WTC11 (cell line): ENCODE data around the gene PRR30. TPM values are rescaled to one million over a fixed set of nuclear protein-coding genes. Genes with fewer than 3 reads are reported as not detected.

ENCODE experiments used
- ATAC-seq: fragments of 200-7000 bp; cut with Tn5 transposase; 2 replicates; pipeline ENCODE4 v1.10.0; 2021; ENCODE audit warnings: mild to moderate bottlenecking, moderate library complexity
- CTCF ChIA-PET: fragments of 300-600 bp; sonication (Branson Sonifier 250); formaldehyde crosslinking; loops from one replicate; lab custom pipeline; 2021; ENCODE audit warnings: antibody characterized with exemption; lab: Charles Lee
- POLR2A ChIA-PET: fragments of 350-600 bp; sonication (Branson Sonifier 250); formaldehyde crosslinking; loops from one replicate; lab custom pipeline; 2021; ENCODE audit warnings: antibody characterized with exemption; lab: Charles Lee
- DNase-seq: peaks from one replicate; pipeline ENCODE4 v3.0.0; 2021; ENCODE audit warnings: low spot score
- H3K27ac Mint-ChIP-seq: 2 replicates; pipeline ENCODE4 v1.8.0; 2021; ENCODE audit warnings: mixed read lengths
- H3K27me3 Mint-ChIP-seq: 2 replicates; pipeline ENCODE4 v1.8.0; 2021; ENCODE audit warnings: low read depth, mild to moderate bottlenecking, moderate library complexity, mixed read lengths
- H3K36me3 Mint-ChIP-seq: 2 replicates; pipeline ENCODE4 v1.8.0; 2021; ENCODE audit warnings: mixed read lengths
- H3K4me1 Mint-ChIP-seq: 2 replicates; pipeline ENCODE4 v1.8.0; 2022; ENCODE audit warnings: mixed read lengths
- H3K4me3 Mint-ChIP-seq: 2 replicates; pipeline ENCODE4 v1.8.0; 2021; ENCODE audit warnings: mild to moderate bottlenecking, moderate library complexity, mixed read lengths
- H3K9me3 Mint-ChIP-seq: 2 replicates; pipeline ENCODE4 v1.8.0; 2021; ENCODE audit warnings: mixed read lengths
- AFF4 ChIP-seq: sonication (generic); formaldehyde crosslinking; IDR thresholded peaks from 2 replicates; pipeline ENCODE4 v1.8.1; 2023; ENCODE audit warnings: mild to moderate bottlenecking, missing genetic modification reagents, borderline replicate concordance
- ATF1 ChIP-seq: sonication (generic); formaldehyde crosslinking; IDR thresholded peaks from 2 replicates; pipeline ENCODE4 v1.8.1; 2023; ENCODE audit warnings: mild to moderate bottlenecking, moderate library complexity, missing genetic modification reagents
- CREM ChIP-seq: sonication (generic); formaldehyde crosslinking; IDR thresholded peaks from 2 replicates; pipeline ENCODE4 v1.8.1; 2022; ENCODE audit warnings: mild to moderate bottlenecking, missing genetic modification reagents, moderate library complexity
- ELF4 ChIP-seq: sonication (generic); formaldehyde crosslinking; IDR thresholded peaks from 2 replicates; pipeline ENCODE4 v1.8.1; 2022; ENCODE audit warnings: low read depth, mild to moderate bottlenecking, moderate library complexity, missing genetic modification reagents
- ETV6 ChIP-seq: sonication (generic); formaldehyde crosslinking; IDR thresholded peaks from 2 replicates; pipeline ENCODE4 v1.8.1; 2022; ENCODE audit warnings: mild to moderate bottlenecking, missing genetic modification reagents
- JUN ChIP-seq: sonication (generic); formaldehyde crosslinking; IDR thresholded peaks from 2 replicates; pipeline ENCODE4 v1.8.0; 2023; ENCODE audit warnings: mild to moderate bottlenecking, missing genetic modification reagents
- MLX ChIP-seq: sonication (generic); formaldehyde crosslinking; IDR thresholded peaks from 2 replicates; pipeline ENCODE4 v1.8.1; 2023; ENCODE audit warnings: mild to moderate bottlenecking, missing genetic modification reagents, moderate library complexity
- MYBL2 ChIP-seq: sonication (generic); formaldehyde crosslinking; IDR thresholded peaks from 2 replicates; pipeline ENCODE4 v1.8.1; 2023; ENCODE audit warnings: mild to moderate bottlenecking, moderate library complexity, missing genetic modification reagents
- NR1H2 ChIP-seq: sonication (generic); formaldehyde crosslinking; IDR thresholded peaks from 2 replicates; pipeline ENCODE4 v1.9.0; 2021; ENCODE audit warnings: mild to moderate bottlenecking, moderate library complexity, missing genetic modification reagents
- NR3C1 ChIP-seq: sonication (generic); formaldehyde crosslinking; conservative IDR thresholded peaks from 2 replicates; pipeline ENCODE4 v1.8.1; 2023; ENCODE audit warnings: low read depth, mild to moderate bottlenecking, missing genetic modification reagents
- SMAD3 ChIP-seq: sonication (generic); formaldehyde crosslinking; IDR thresholded peaks from 2 replicates; pipeline ENCODE4 v1.8.0; 2022; ENCODE audit warnings: missing genetic modification reagents, mild to moderate bottlenecking, borderline replicate concordance
- STAT6 ChIP-seq: sonication (generic); formaldehyde crosslinking; conservative IDR thresholded peaks from 2 replicates; pipeline ENCODE4 v1.8.1; 2023; ENCODE audit warnings: mild to moderate bottlenecking, low read depth, missing genetic modification reagents, moderate library complexity
- USF2 ChIP-seq: sonication (generic); formaldehyde crosslinking; IDR thresholded peaks from 2 replicates; pipeline ENCODE4 v1.8.1; 2023; ENCODE audit warnings: mild to moderate bottlenecking, missing genetic modification reagents, moderate library complexity
- ZBTB21 ChIP-seq: sonication (generic); formaldehyde crosslinking; IDR thresholded peaks from 2 replicates; pipeline ENCODE4 v1.8.1; 2023; ENCODE audit warnings: mild to moderate bottlenecking, missing genetic modification reagents, borderline replicate concordance
- ZMAT4 ChIP-seq: fragments of 250-450 bp; sonication (Bioruptor Pico); IDR thresholded peaks from 2 replicates; pipeline ENCODE4 v1.9.0; 2021; ENCODE audit warnings: mild to moderate bottlenecking
- ZNF219 ChIP-seq: sonication (generic); formaldehyde crosslinking; IDR thresholded peaks from 2 replicates; pipeline ENCODE4 v1.8.0; 2023; ENCODE audit warnings: missing genetic modification reagents, mild to moderate bottlenecking, borderline replicate concordance
- ZNF232 ChIP-seq: sonication (generic); formaldehyde crosslinking; IDR thresholded peaks from 2 replicates; pipeline ENCODE4 v1.8.0; 2022; ENCODE audit warnings: mild to moderate bottlenecking, missing genetic modification reagents
- ZNF263 ChIP-seq: sonication (generic); formaldehyde crosslinking; IDR thresholded peaks from 2 replicates; pipeline ENCODE4 v1.8.1; 2022; ENCODE audit warnings: low read depth, mild to moderate bottlenecking, moderate library complexity, missing genetic modification reagents
- ZNF423 ChIP-seq: fragments of 250-450 bp; sonication (Bioruptor Pico); IDR thresholded peaks from 2 replicates; pipeline ENCODE4 v2.1.2; 2022; ENCODE audit warnings: mild to moderate bottlenecking, moderate library complexity
- total RNA-seq: library from RNA; stranded (reverse); gene quantifications from 3 replicates; pipeline ENCODE4 v1.2.3, GENCODE V29; 2021

The PRR30 gene
- total RNA-seq, 1 experiment from 2014 or later = not detected

- DNase-seq (no peak), ATAC-seq (peak; percentile 29; the same call in 1 of the 2 replicates)
- POLR2A ChIA-PET = no interaction called here
- TF ChIP-seq STAT6 (CRISPR knock-in tag) (no peak), ELF4 (CRISPR knock-in tag) (no peak), SMAD3 (CRISPR knock-in tag) (no peak), NR3C1 (CRISPR knock-in tag) (no peak), AFF4 (CRISPR knock-in tag) (no peak), MLX (CRISPR knock-in tag) (no peak), ZBTB21 (CRISPR knock-in tag) (no peak), JUN (CRISPR knock-in tag) (no peak), ZMAT4 (CRISPR knock-in tag) (no peak), USF2 (CRISPR knock-in tag) (no peak), ZNF232 (CRISPR knock-in tag) (no peak), CREM (CRISPR knock-in tag) (no peak), NR1H2 (CRISPR knock-in tag) (no peak), ZNF219 (CRISPR knock-in tag) (no peak), ZNF423 (CRISPR knock-in tag) (no peak), ETV6 (CRISPR knock-in tag) (no peak), ZNF263 (CRISPR knock-in tag) (no peak), ATF1 (CRISPR knock-in tag) (no peak), MYBL2 (CRISPR knock-in tag) (no peak)
- Mint-ChIP-seq H3K27me3 (no peaks in the 10 kb centered on the region), H3K27ac (no peak overlapping the region), H3K4me1 (peaks cover 21% of the 10 kb centered on the region), H3K36me3 (peaks cover 9% of the 10 kb centered on the region; the same call in 1 of the 2 replicates), H3K4me3 (no peak overlapping the region), H3K9me3 (peaks cover 11% of the 10 kb centered on the region)
- CTCF ChIA-PET = interaction anchor here (1.3 to 3.2 kb wide), 2 partner anchors 14 to 31 kb away, joined by 4 to 9 read pairs; no protein-coding TSS in a partner anchor
Measured at GRCh38 chr2:27164960-27165763, 26.0 kb upstream of the PRR30 start.
